ENCODE data around the gene CDK17. TPM values are rescaled to one million over a fixed set of nuclear protein-coding genes. Genes with fewer than 3 reads are reported as not detected.
"Not testable (repeated sequence)": the region's sequence is repeated elsewhere in the genome, so short reads cannot be mapped to it uniquely, and the experiment has no call there.

The CDK17 gene
- total RNA-seq, 1 donor from 2014 or later = 25.4 TPM

- DNase-seq (ENCODE audit: low spot score) = no peak
Observed at GRCh38 chr12:96356831-96357230, 43.4 kb downstream of the CDK17 start.

GRCh38 chr12:96354844-96355534 lies 45.2 kb downstream of the CDK17 start:
- no peak for DNase-seq (ENCODE audit: low spot score)

GRCh38 chr12:96354326-96354725 lies 45.9 kb downstream of the CDK17 start:
- DNase-seq (ENCODE audit: low spot score) = no peak

GRCh38 chr12:96352161-96352835 lies 47.9 kb downstream of the CDK17 start:
- no peak for DNase-seq (ENCODE audit: low spot score)

- no peak for DNase-seq (ENCODE audit: low spot score)
Observed at GRCh38 chr12:96350982-96351381, 49.3 kb downstream of the CDK17 start.

GRCh38 chr12:96347130-96347699 lies 53.0 kb downstream of the CDK17 start:
- DNase-seq (ENCODE audit: low spot score) = no peak

GRCh38 chr12:96346716-96347115 lies 53.5 kb downstream of the CDK17 start:
- DNase-seq (ENCODE audit: low spot score) = not testable (repeated sequence)

GRCh38 chr12:96344124-96344695 lies 56.0 kb downstream of the CDK17 start:
- no peak for DNase-seq (ENCODE audit: low spot score)

GRCh38 chr12:96343347-96343954 lies 56.8 kb downstream of the CDK17 start:
- no peak for DNase-seq (ENCODE audit: low spot score)

GRCh38 chr12:96339666-96340065 lies 60.6 kb downstream of the CDK17 start:
- DNase-seq (ENCODE audit: low spot score) = not testable (repeated sequence)

- no peak for DNase-seq (ENCODE audit: low spot score)
Observed at GRCh38 chr12:96338852-96339471, 61.3 kb downstream of the CDK17 start.

GRCh38 chr12:96337953-96338352 lies 62.3 kb downstream of the CDK17 start:
- no peak for DNase-seq (ENCODE audit: low spot score)

GRCh38 chr12:96336489-96336888 lies 63.8 kb downstream of the CDK17 start:
- DNase-seq (ENCODE audit: low spot score) = no peak

GRCh38 chr12:96335270-96335669 lies 65.0 kb downstream of the CDK17 start:
- DNase-seq (ENCODE audit: low spot score) = no peak

GRCh38 chr12:96334502-96334901 lies 65.7 kb downstream of the CDK17 start:
- DNase-seq (ENCODE audit: low spot score) = no peak

GRCh38 chr12:96329545-96329944 lies 70.7 kb downstream of the CDK17 start:
- no peak for DNase-seq (ENCODE audit: low spot score)

GRCh38 chr12:96329018-96329417 lies 71.2 kb downstream of the CDK17 start:
- DNase-seq (ENCODE audit: low spot score) = no peak

GRCh38 chr12:96327889-96328288 lies 72.3 kb downstream of the CDK17 start:
- no peak for DNase-seq (ENCODE audit: low spot score)

GRCh38 chr12:96327346-96327745 lies 72.9 kb downstream of the CDK17 start:
- DNase-seq (ENCODE audit: low spot score) = no peak

- DNase-seq (ENCODE audit: low spot score) = no peak
Observed at GRCh38 chr12:96326628-96327227, 73.5 kb downstream of the CDK17 start.

- DNase-seq (ENCODE audit: low spot score) = no peak
Observed at GRCh38 chr12:96323906-96324305, 76.3 kb downstream of the CDK17 start.
